ENCODE measurements around the gene LDHB. TPM values are rescaled to one million over a fixed set of nuclear protein-coding genes. Genes with fewer than 3 reads are reported as not detected.
A peak's percentile ranks its signal among the peaks of the same experiment; 100 is the strongest.
"Not testable (repeated sequence)": the region's sequence is repeated elsewhere in the genome, so short reads cannot be mapped to it uniquely, and the experiment has no call there.

LDHB gene
- total RNA-seq, 1 donor from 2014 or later: 438 TPM

DNA sequence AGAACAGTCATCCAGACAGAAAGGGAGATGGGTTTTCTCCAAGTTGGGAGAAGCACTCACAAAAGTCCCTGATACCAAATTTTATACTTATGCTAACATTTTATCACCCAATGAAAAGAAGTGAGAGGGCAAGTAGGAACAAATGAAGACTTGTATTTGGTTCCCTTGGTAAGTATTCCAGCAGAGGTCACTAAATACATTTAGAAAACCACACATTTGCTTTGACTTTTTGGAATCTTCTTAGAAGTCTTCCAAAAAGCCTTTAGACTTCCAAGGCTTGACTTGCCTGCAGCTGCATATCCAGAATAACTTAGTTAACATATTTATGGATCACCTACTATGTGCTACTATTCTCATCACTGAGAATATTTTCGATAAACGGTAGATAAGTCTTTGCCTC, 49.9 kb downstream of the LDHB start:
- peak; percentile 39 for DNase-seq

DNA sequence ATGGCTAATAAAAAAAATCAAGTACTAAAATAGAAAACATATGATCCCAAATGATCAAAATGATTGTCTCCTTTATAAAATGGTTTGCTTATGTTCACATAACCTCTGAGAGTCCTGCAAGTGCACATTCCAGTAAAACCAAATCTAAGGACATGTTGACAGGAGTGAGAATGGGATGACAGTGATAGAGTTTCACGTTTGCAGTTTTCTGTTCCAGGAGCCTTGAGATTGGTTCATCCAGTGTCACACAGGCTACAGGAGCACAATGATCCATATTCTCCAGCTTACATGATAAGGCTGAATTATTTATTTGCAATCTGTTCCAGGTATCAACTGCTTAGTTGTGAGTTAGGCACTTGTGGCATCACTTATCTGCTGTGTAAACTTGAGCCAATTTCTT, 51.5 kb downstream of the LDHB start:
- no peak for DNase-seq

DNA sequence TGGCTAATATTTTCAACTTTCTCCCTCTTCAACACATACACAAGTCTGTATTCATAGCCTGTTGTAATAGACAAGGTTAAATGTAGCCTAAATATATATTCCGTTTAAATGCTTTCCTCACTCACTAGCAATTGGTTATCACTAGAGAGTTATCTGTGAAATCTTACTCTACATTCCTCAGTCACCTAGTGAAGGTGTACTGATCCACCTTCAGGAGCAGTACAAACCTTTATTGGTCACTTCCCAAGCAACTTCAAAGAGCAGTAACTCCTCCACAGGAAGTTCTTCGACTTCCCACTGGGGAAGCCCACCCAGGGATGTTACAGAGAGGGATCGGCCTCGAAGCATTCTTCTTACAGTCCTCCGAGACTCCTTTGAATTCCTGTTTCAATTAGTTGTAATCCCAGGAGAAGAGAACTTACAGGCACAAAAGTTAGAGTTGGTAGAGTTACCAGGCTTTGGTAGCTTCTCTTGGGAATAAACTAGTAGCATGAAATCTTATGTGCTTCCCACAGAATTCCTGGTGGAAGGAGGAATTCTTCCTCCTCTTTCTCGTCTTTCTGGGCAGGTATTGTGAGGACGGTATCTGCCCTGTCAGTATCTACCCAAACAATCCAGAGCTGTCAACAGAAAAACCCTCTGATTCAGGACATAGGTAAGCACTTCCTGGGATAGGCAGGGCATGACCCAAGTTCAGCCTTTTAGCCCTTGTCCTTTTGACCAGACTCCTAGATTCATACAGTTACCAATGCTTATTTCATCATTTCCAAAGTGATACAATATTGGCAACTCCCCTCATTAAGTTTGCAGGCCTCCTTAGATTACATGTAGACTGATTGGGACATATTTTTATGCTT, 53.2 kb downstream of the LDHB start, which contains the start of gene GYS2:
Gene GYS2, minus strand, starts transcription at position 603 of the 857 bp plus-strand sequence. Its CDS starts 255 bp downstream, at position 348.
- DNase-seq: no peak

DNA sequence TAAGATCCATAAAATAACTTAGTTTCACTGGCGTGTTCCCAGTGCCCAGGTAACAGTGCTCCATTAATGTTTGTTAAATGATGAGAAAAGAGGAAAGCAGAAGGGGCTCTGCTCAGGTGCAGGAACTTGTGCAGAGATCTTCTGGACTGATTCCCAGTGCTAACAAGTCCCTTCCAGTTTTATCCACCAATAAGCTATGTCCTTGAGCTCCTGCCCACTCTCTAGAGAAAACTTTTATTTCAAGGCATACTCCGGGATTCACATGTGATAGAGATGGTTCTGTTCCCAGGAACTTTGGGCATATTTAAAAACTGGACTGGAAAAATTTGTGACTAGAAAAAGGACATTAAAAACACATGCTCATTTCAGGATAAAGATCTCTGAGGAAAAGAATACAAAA, 54.9 kb downstream of the LDHB start:
- no peak for DNase-seq

DNA sequence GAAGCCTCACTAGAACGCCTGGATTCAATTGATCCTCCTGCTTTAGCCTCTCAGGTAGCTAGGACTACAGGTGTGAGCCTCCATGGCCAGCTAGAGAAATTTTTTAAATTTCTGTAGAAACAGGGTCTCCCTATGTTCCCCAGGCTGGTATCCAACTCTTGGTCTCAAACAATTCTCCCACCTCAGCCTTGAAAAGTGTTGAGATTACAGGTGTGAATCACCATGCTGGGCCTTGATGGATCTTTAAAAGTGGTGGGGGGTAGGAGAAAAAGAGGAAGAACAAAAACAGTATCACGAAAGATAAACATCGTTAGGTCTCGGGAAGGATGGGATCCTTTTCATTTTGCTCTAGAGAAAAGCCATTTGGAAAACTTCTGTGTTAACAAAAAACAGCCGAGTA, 57.4 kb downstream of the LDHB start:
- DNase-seq: no peak

DNA sequence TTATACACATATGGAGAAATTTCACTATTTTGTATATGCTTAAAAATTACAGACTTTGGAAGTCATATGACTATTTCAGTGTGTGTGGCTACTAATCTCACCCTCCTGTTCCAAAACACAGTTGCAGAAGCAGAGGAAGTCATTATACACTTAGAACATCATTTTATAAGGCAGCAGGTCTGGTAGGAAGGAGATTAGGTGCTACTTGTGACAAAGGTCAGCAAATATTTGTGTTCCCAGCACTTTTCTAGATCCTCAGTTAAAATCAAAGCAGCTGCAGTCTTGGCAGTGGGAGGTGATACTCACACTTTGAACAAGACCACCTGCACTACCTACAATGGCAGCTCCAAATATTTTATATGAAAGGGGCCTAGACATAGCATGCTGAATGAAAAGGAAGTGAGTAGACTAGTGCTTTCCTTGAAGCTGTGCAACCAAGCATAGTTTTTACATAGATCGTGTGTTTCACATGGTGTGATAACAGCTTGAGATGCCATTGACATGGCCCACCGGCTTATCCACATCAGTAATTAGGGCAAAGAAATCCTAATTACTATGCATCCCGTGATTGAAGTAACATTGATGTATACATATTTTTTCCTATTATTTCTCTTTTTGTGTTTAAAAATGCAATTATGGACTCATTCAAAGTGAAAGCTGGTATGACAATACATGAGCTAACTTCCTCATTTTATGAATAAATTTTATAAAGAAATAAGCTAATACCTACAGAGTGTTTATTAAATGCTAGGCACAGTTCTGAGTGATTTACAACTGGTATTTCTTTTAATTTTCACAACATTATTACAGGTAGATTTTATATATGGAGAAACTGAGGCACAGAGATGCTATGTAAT, 58.3 kb downstream of the LDHB start:
- no peak for DNase-seq

DNA sequence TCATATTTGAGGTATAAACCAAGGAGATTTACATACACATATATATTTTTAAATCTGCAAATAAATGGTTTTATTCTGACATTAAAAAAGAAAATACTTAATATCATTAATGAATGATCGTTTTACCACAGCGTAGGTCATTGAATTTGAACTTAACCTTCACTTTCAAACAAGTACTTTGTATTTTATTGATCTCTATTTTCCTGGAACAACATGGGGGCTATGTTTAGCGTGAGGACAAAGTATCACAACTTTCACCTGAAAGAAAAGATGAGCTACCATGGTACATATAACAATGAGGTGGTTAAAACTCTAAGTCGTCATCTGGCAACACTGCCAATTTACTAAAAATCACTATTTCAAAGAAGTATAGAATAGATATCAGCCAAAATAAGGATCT, 59.0 kb downstream of the LDHB start:
- no peak for DNase-seq

DNA sequence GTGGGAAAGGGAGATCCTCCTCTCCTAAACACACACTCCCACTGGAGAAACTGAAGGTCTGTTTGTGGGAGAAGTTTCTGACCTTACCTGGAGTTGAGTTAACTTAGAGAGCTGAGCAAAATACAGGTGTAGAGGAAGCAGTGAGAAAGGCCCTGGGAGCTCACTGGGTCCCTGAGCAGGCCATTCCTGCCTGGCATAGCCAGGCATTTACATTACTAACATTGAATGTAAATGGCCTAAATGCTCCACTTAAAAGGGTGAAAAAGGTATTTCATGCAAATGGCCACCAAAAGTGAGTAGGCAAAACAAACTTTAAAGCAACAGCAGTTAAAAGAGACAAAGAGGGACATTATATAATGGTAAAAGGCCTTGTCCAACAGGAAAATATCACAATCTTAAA, 62.3 kb downstream of the LDHB start:
- not testable (repeated sequence) for DNase-seq

DNA sequence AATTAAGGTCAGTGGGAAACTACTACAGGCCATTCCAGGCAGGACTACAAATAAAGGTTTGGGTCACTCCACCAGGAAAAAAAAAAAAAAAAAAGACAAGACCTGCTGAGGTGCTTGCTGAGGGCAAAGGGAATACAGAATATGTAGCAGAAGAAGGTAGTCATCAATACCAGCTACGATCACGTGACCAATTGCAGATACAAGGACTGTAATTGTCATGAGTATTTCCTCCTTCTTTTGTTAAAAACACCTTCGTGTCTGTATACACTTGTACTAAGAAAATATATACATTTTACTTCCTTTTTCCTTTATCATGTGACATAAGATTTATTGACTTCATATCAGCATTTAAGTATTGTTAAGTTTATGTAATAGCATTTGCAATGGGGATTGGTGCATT, 72.2 kb downstream of the LDHB start:
- no peak for DNase-seq

Other genes starting within 250 kb of the LDHB start
- gene PYROXD1, start 220.2 kb downstream of the LDHB start, total RNA-seq: 7.0 and 15.0 TPM in 2 replicates
- 130 and 164 TPM in 2 replicates for gene RECQL, start 156.2 kb downstream of the LDHB start, total RNA-seq
- gene GOLT1B, start 156.1 kb downstream of the LDHB start, total RNA-seq: 25.1 and 27.9 TPM in 2 replicates
- gene SPX, start 131.5 kb downstream of the LDHB start, total RNA-seq: 0.05 and 0.51 TPM in 2 replicates
- not detected in 2 replicates for gene GYS2, start 53.0 kb downstream of the LDHB start, total RNA-seq
- 0.14 and 0.17 TPM in 2 replicates for gene KCNJ8, start 116.9 kb upstream of the LDHB start, total RNA-seq